OCI-LY1 (cell line): ENCODE measurements around the gene COL15A1.

Experiments
- H2AFZ ChIP-seq: fragments of 200-600 bp; sonication (generic), shearing (Covaris generic); 2 replicates; pipeline ENCODE4 v1.6.0; 2014; ENCODE audit warnings: antibody characterized with exemption, mild to moderate bottlenecking, low read length
- H3F3A ChIP-seq: fragments of 200-600 bp; sonication (generic), shearing (Covaris generic); 2 replicates; pipeline ENCODE4 v1.6.0; 2014; ENCODE audit warnings: mild to moderate bottlenecking, antibody characterized with exemption, low read length, moderate library complexity; ENCODE audit not compliant: insufficient read depth
- H3K27ac ChIP-seq: fragments of 200-600 bp; sonication (generic); 2 replicates; pipeline ENCODE4 v1.5.1; 2014; ENCODE audit warnings: low read length, mixed run types, mild to moderate bottlenecking, low read depth; ENCODE audit not compliant: poor library complexity, severe bottlenecking
- H3K27me3 ChIP-seq: fragments of 200-600 bp; sonication (generic); 2 replicates; pipeline ENCODE4 v1.6.0; 2014; ENCODE audit warnings: antibody characterized with exemption, mild to moderate bottlenecking, low read length, moderate library complexity; ENCODE audit not compliant: insufficient read depth
- H3K36me3 ChIP-seq: fragments of 200-600 bp; sonication (generic); 2 replicates; pipeline ENCODE4 v1.6.1; 2014; ENCODE audit warnings: mild to moderate bottlenecking, antibody characterized with exemption, low read length, moderate library complexity, mixed read lengths; ENCODE audit not compliant: insufficient read depth
- H3K4me1 ChIP-seq: fragments of 200-600 bp; sonication (generic); 2 replicates; pipeline ENCODE4 v1.5.1; 2014; ENCODE audit warnings: mild to moderate bottlenecking, low read length, moderate library complexity; ENCODE audit not compliant: insufficient read depth, severe bottlenecking
- H3K4me2 ChIP-seq: fragments of 200-600 bp; sonication (generic), shearing (Covaris generic); 2 replicates; pipeline ENCODE4 v1.6.1; 2014; ENCODE audit warnings: low read length
- H3K4me3 ChIP-seq: fragments of 200-600 bp; sonication (generic); 2 replicates; pipeline ENCODE4 v1.5.1; 2014; ENCODE audit warnings: low read length, low read depth, mild to moderate bottlenecking, mixed read lengths; ENCODE audit not compliant: poor library complexity, severe bottlenecking
- H3K79me2 ChIP-seq: fragments of 200-600 bp; shearing (Covaris generic); 2 replicates; pipeline ENCODE4 v1.6.1; 2016; ENCODE audit warnings: mixed run types, low read length, mixed read lengths; ENCODE audit not compliant: insufficient read depth
- H3K9ac ChIP-seq: fragments of 200-600 bp; sonication (generic), shearing (Covaris generic); 2 replicates; pipeline ENCODE4 v1.6.1; 2014; ENCODE audit warnings: mild to moderate bottlenecking, low read length, mixed read lengths
- H3K9me2 ChIP-seq: fragments of 200-600 bp; sonication (generic), shearing (Covaris generic); 2 replicates; pipeline ENCODE4 v1.6.1; 2014; ENCODE audit warnings: low read depth, mild to moderate bottlenecking, low read length, mixed read lengths
- H3K9me3 ChIP-seq: fragments of 200-600 bp; shearing (Covaris generic); 2 replicates; pipeline ENCODE4 v1.6.1; 2014; ENCODE audit warnings: low read length, mixed read lengths
- H4K20me1 ChIP-seq: fragments of 200-600 bp; sonication (generic), shearing (Covaris generic); 2 replicates; pipeline ENCODE4 v1.6.0; 2016; ENCODE audit warnings: mild to moderate bottlenecking, low read length; ENCODE audit not compliant: insufficient read depth
- EZH2 ChIP-seq: fragments of 200-600 bp; sonication (generic), shearing (Covaris generic); IDR thresholded peaks from 2 replicates; pipeline ENCODE4 v1.8.0; 2017; ENCODE audit warnings: borderline replicate concordance, mixed run types, mild to moderate bottlenecking, antibody characterized with exemption, low read length, moderate library complexity, mixed read lengths
- TF ChIP-seq, protein P1 (sequence below): fragments of 200-600 bp; sonication (generic), shearing (Covaris generic); IDR thresholded peaks from 2 replicates; pipeline ENCODE4 v1.5.1; 2017; ENCODE audit warnings: mild to moderate bottlenecking, antibody characterized with exemption, low read length, moderate library complexity, mixed read lengths

Gene COL15A1

DNA sequence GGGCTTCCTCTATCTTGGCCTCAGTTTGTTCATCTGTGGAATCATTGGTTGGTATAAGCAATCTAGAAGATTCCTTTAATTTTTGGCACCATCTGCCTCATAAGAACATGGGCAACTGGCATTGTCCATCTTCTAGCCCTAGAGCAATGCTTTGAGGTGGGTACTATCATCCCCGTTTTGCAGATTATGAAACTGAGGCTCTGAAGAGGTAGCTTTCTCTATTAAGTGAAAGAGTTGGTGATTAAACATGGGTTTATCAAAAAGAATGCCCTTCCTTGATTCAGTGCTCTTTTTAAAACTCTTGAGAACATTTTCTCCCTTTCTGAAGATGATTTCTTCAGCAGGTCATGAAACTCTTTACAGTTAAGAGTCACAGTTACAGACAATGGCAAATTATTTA, 118.8 kb downstream of the COL15A1 start:
- no peaks in the 10 kb centered on the region for H3K36me3 ChIP-seq
- H3K9me3 ChIP-seq = no peaks in the 10 kb centered on the region
- H3K4me1 ChIP-seq = peaks cover 24% of the 10 kb centered on the region
- peaks cover 3% of the 10 kb centered on the region; the same call in 1 of the 2 replicates for H3K27me3 ChIP-seq
- no peaks in the 10 kb centered on the region for H3K9me2 ChIP-seq
- no peak overlapping the region for H2AFZ ChIP-seq
- H3K27ac ChIP-seq = no peak overlapping the region
- no peak overlapping the region for H3K4me2 ChIP-seq
- no peaks in the 10 kb centered on the region for H3K79me2 ChIP-seq
- H3K4me3 ChIP-seq = no peak overlapping the region
- no peaks in the 10 kb centered on the region for H4K20me1 ChIP-seq
- no peaks in the 10 kb centered on the region for H3F3A ChIP-seq
- no peak for TF ChIP-seq EZH2
- TF ChIP-seq, protein P1, sequence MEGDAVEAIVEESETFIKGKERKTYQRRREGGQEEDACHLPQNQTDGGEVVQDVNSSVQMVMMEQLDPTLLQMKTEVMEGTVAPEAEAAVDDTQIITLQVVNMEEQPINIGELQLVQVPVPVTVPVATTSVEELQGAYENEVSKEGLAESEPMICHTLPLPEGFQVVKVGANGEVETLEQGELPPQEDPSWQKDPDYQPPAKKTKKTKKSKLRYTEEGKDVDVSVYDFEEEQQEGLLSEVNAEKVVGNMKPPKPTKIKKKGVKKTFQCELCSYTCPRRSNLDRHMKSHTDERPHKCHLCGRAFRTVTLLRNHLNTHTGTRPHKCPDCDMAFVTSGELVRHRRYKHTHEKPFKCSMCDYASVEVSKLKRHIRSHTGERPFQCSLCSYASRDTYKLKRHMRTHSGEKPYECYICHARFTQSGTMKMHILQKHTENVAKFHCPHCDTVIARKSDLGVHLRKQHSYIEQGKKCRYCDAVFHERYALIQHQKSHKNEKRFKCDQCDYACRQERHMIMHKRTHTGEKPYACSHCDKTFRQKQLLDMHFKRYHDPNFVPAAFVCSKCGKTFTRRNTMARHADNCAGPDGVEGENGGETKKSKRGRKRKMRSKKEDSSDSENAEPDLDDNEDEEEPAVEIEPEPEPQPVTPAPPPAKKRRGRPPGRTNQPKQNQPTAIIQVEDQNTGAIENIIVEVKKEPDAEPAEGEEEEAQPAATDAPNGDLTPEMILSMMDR = no peak
- no peak overlapping the region for H3K9ac ChIP-seq

GRCh38 chr9:99063522-99063921, 119.8 kb downstream of the COL15A1 start:
- Histone ChIP-seq H3K36me3 (no peaks in the 10 kb centered on the region), H3K4me2 (no peak overlapping the region), H3K4me1 (peaks cover 14% of the 10 kb centered on the region), H3K27ac (no peak overlapping the region), H3K4me3 (no peak overlapping the region), H2AFZ (no peak overlapping the region), H3K79me2 (no peaks in the 10 kb centered on the region), H4K20me1 (no peaks in the 10 kb centered on the region), H3K9ac (no peak overlapping the region), H3K9me3 (no peaks in the 10 kb centered on the region), H3K27me3 (peaks cover 3% of the 10 kb centered on the region; the same call in 1 of the 2 replicates), H3F3A (no peaks in the 10 kb centered on the region), H3K9me2 (no peaks in the 10 kb centered on the region)
- TF ChIP-seq, protein P1 = no peak
- TF ChIP-seq EZH2 = no peak

DNA sequence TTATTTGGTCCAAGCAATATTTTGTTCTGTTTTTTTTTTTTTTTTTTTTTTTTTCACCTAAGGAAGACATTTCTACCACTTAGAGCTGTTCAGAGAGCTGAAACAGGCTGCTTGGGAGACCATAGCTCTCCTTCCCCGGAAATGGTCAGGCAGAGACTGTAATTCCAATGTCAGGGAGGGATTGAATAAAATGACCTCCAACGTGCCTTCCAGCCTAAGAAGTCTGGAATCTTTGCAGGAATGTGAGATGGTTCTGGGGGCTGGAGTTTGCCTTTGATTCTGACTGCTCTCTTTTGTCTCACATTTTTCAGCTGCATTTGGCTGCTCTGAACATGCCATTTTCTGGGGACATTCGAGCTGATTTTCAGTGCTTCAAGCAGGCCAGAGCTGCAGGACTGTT, 122.9 kb downstream of the COL15A1 start:
- Histone ChIP-seq H3K27me3 (peaks cover 3% of the 10 kb centered on the region; the same call in 1 of the 2 replicates), H2AFZ (no peak overlapping the region), H4K20me1 (no peaks in the 10 kb centered on the region), H3K4me1 (peaks cover 5% of the 10 kb centered on the region), H3K27ac (no peak overlapping the region), H3K9ac (no peak overlapping the region), H3K4me3 (no peak overlapping the region), H3F3A (no peaks in the 10 kb centered on the region), H3K36me3 (no peaks in the 10 kb centered on the region), H3K79me2 (no peaks in the 10 kb centered on the region), H3K9me2 (no peaks in the 10 kb centered on the region), H3K9me3 (no peaks in the 10 kb centered on the region), H3K4me2 (no peak overlapping the region)
- TF ChIP-seq, protein P1 = no peak
- TF ChIP-seq EZH2 = no peak
